Osteoblast (primary cell): Measurements from ENCODE around the gene RAB40A. TPM values are rescaled to one million over a fixed set of nuclear protein-coding genes. Genes with fewer than 3 reads are reported as not detected.

Experiments
- DNase-seq: peaks from one replicate; pipeline ENCODE4 v3.0.0; 2011; ENCODE audit warnings: low spot score, mixed read lengths; ENCODE audit not compliant: insufficient read length; ENCODE audit errors: missing footprints
- H2AFZ ChIP-seq: 2 replicates; pipeline ENCODE4 v1.6.0; 2011; ENCODE audit warnings: mild to moderate bottlenecking, low read length
- H3K27ac ChIP-seq: 2 replicates; pipeline ENCODE4 v1.5.1; 2011; ENCODE audit warnings: mild to moderate bottlenecking, low read depth, low read length, moderate library complexity
- H3K27me3 ChIP-seq: 2 replicates; pipeline ENCODE4 v1.6.0; 2012; ENCODE audit warnings: mild to moderate bottlenecking, control low read depth, inconsistent platforms, low read length, moderate library complexity; ENCODE audit not compliant: insufficient read depth
- H3K36me3 ChIP-seq: 2 replicates; pipeline ENCODE4 v1.5.1; 2011; ENCODE audit warnings: mild to moderate bottlenecking, low read length, control low read depth, moderate library complexity; ENCODE audit not compliant: insufficient read depth
- H3K4me1 ChIP-seq: 2 replicates; pipeline ENCODE4 v1.5.1; 2011; ENCODE audit warnings: mild to moderate bottlenecking, low read length, control low read depth, moderate library complexity; ENCODE audit not compliant: insufficient read depth
- H3K4me2 ChIP-seq: 2 replicates; pipeline ENCODE4 v1.6.0; 2011; ENCODE audit warnings: mild to moderate bottlenecking, low read length; ENCODE audit not compliant: insufficient read depth
- H3K4me3 ChIP-seq: fragments of 200-600 bp; sonication (generic); 3 replicates; pipeline ENCODE4 v1.5.1; 2012; ENCODE audit warnings: mild to moderate bottlenecking, low read length, inconsistent platforms; ENCODE audit not compliant: insufficient read depth
- H3K79me2 ChIP-seq: 2 replicates; pipeline ENCODE4 v1.6.0; 2012; ENCODE audit warnings: mild to moderate bottlenecking, low read length, control low read depth, inconsistent platforms; ENCODE audit not compliant: insufficient read depth
- H3K9me3 ChIP-seq: 2 replicates; pipeline ENCODE4 v1.5.1; 2011; ENCODE audit warnings: low read depth, low read length, control low read depth
- H4K20me1 ChIP-seq: 2 replicates; pipeline ENCODE4 v1.6.0; 2012; ENCODE audit warnings: mild to moderate bottlenecking, low read length, control low read depth; ENCODE audit not compliant: insufficient read depth
- CTCF ChIP-seq: IDR thresholded peaks from 2 replicates; pipeline ENCODE4 v1.5.1; 2011; ENCODE audit warnings: mild to moderate bottlenecking, low read depth, low read length, moderate library complexity; ENCODE audit errors: extremely low read depth
- total RNA-seq: library from RNA; depleted of rRNA; stranded (reverse); fragments of >200 nt; gene quantifications from 2 replicates; pipeline ENCODE4 v1.2.3, GENCODE V29; 2012

Gene RAB40A
- total RNA-seq, 1 donor: under 0.01 TPM

DNA sequence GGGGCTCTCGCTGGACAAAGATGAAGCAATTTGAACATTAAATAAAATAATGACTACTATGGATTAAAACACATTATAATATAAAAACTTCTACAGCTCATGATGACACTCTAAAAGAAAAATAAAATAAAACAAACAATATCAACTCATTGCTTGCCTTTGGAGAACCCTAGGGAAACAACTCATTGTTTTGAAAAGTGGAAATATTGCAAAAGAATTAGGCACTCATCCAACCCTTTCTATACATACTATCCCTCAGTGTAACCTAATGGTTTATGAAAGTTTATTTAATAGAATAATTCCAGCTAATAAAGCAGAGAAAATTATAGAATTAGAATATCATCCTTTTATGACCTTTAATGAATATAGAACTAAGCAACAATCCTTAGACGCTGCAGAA is 718 bp downstream of the RAB40A start:
- TF ChIP-seq CTCF: no peak
- Histone ChIP-seq H3K4me3 (no peak overlapping the region), H4K20me1 (no peaks in the 10 kb centered on the region), H3K36me3 (no peaks in the 10 kb centered on the region), H3K4me1 (peaks cover 16% of the 10 kb centered on the region), H3K9me3 (no peaks in the 10 kb centered on the region), H3K79me2 (no peaks in the 10 kb centered on the region), H3K27me3 (peaks cover 4% of the 10 kb centered on the region), H3K27ac (peak overlapping the region; percentile 19), H2AFZ (no peak overlapping the region), H3K4me2 (no peak overlapping the region)
- DNase-seq: no peak

DNA sequence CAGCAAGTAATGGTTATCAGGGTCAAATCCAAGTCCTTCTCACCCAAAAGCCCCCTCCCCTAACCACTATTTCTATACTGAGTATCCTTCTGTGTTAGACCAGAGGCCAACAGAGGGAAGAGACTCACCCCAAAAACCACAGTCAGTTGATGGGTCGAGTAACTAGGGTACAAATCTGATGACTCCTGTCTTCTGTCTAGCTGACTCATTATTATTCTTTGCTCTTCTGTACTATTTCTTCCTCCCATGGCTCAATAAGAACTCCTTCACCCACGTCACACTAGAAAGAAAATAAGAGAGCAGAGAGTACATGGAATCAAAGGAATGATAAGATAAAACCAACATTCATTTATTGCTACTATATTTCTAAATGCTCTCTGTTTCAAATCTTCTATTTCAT is 2.0 kb downstream of the RAB40A start:
- H3K27me3 ChIP-seq: peaks cover 4% of the 10 kb centered on the region
- H3K4me3 ChIP-seq: no peak overlapping the region
- H3K9me3 ChIP-seq: no peaks in the 10 kb centered on the region
- H3K36me3 ChIP-seq: no peaks in the 10 kb centered on the region
- peak overlapping the region; percentile 30 for H3K4me2 ChIP-seq
- no peaks in the 10 kb centered on the region for H3K79me2 ChIP-seq
- peak overlapping the region; percentile 47 for H3K27ac ChIP-seq
- peaks cover 16% of the 10 kb centered on the region for H3K4me1 ChIP-seq
- peak; percentile 27 for DNase-seq
- H2AFZ ChIP-seq: no peak overlapping the region
- H4K20me1 ChIP-seq: no peaks in the 10 kb centered on the region
- no peak for TF ChIP-seq CTCF

DNA sequence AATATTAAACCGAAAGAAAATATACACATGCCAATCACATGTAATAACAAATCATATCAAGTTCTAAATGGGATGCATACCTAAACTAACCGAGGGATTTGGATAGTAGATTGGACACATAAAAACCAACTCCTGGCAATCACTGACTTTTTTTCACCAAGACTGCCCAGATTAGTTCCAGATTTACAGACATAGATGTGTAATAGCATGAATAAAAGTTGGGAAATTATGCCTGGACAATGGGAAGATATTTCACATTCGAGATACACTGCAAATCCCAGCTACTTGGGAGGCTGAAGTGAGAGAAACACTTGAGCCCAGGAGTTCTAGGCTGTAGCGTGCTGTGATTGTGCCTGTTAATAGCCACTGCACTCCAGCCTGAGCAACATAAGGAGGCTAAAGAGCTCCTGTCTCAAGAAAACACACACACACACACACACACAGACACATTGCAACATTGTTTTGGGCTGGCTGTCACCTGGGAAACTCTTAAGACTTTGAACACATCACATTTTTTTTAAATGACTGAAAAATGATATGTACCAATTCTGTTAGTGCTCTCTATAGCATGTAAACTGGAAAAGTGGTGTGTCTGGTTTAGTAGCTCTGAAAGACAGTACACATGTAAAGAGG is 5.7 kb downstream of the RAB40A start:
- Histone ChIP-seq H3K4me2 (no peak overlapping the region), H3K27me3 (peaks cover under 1% of the 10 kb centered on the region), H3K4me3 (no peak overlapping the region), H2AFZ (no peak overlapping the region), H3K79me2 (no peaks in the 10 kb centered on the region), H4K20me1 (no peaks in the 10 kb centered on the region), H3K36me3 (no peaks in the 10 kb centered on the region), H3K27ac (no peak overlapping the region), H3K9me3 (no peaks in the 10 kb centered on the region), H3K4me1 (peaks cover 15% of the 10 kb centered on the region)
- peak; percentile 35 for DNase-seq
- TF ChIP-seq CTCF: no peak

DNA sequence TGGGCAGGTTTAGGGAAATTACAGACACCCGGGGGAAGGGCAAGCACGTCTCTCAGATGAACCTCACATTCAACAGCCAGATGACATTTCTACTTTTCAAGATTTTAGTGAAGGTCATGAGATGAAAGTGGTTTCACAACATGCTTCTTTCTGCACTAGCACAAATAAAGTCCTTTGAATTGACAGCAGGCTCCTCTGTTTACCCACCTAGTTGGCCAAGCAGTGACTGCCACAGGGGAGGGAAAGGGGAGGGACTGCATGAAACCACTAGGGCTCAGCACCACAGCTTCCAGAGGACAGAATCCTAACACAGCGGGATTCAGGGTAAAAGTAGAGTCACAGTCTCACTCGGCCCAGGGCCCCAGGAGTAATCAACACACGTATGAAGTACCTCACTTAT is 6.2 kb downstream of the RAB40A start:
- no peak overlapping the region for H3K4me3 ChIP-seq
- no peaks in the 10 kb centered on the region for H3K9me3 ChIP-seq
- no peaks in the 10 kb centered on the region for H3K36me3 ChIP-seq

More for the DNA sequence above, 6.2 kb downstream of the RAB40A start:
- no peak for DNase-seq
- Histone ChIP-seq H2AFZ (no peak overlapping the region), H3K4me2 (no peak overlapping the region), H3K27ac (no peak overlapping the region), H3K79me2 (no peaks in the 10 kb centered on the region), H4K20me1 (no peaks in the 10 kb centered on the region), H3K27me3 (no peaks in the 10 kb centered on the region), H3K4me1 (peaks cover 10% of the 10 kb centered on the region)
- TF ChIP-seq CTCF: no peak
